Inferior parietal cortex (tissue), 1 donor: ENCODE data around the gene GYS1.

Experiments used
- DNase-seq: peaks from one replicate; pipeline ENCODE4 v3.0.0-alpha.2; 2016; ENCODE audit errors: extremely low spot score

GYS1 gene

DNA sequence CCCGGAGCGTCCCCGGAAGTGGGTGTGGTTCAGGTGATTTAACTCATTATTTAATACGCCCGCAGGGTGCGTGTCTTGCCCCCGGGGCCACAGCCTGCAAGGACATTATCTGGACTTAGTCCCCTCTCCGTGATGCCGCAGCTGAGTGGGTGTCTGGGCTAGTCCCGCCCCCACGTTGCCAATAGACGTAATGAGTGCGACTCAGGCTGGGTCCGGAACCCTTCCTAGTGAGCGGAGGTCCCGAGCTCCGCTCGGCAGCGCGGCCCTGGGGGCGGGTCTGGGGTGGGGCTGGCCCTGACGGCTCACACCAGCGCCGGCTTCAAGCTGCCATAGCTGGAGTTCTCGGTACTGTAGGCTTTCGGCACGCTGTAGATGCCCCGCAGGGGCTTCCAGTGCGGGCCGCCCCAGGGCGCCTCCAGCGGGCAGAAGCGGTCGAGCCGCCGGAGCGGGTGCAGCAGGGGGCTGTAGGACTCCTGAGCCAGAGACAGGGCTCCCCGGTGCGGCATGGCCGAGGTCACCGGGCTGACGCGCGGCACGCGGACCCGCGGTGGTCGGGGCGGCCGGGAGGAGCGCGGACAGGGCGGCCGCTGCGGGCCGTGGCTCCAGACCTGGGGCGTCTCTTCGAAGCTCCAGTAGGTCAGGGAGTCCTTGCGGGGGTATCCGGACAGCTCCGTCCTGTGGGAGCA, 24.7 kb upstream of the GYS1 start:
- DNase-seq: no peak

DNA sequence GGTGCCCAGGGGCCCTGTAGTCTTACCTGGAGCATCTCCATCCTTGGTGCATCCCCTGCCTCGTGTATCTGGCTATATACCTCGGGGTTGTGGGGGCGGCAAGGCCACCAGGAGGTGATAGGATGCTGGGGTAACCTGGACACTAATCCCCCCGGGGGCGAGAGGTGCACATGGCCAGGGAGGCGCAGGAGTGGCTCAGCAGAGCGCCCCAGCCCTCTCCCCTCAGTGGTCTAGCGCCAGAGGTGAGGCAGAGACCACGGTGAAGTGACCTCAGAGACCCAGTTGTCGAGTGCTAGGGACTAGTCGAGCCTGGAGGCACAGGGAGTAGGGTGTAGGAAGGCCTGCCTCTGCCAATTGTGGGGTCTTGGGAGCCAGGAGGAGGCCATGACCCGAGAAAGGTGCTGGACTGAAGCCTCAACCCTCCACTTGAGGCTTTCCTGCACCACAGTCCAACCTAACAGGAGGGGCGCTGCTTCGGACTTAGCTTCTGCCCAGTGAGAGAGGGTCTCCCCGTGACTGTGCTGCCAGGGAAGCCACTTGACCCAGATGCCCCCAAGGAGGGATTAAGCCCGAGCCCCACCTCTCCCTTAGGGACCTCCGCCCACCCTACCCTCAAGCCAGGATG, 24.0 kb upstream of the GYS1 start, which contains the start of gene LHB:
Gene LHB (minus strand): TSS at position 51 of the 625 bp plus-strand sequence. CDS start 10 bp downstream, at position 41.
- no peak for DNase-seq

DNA sequence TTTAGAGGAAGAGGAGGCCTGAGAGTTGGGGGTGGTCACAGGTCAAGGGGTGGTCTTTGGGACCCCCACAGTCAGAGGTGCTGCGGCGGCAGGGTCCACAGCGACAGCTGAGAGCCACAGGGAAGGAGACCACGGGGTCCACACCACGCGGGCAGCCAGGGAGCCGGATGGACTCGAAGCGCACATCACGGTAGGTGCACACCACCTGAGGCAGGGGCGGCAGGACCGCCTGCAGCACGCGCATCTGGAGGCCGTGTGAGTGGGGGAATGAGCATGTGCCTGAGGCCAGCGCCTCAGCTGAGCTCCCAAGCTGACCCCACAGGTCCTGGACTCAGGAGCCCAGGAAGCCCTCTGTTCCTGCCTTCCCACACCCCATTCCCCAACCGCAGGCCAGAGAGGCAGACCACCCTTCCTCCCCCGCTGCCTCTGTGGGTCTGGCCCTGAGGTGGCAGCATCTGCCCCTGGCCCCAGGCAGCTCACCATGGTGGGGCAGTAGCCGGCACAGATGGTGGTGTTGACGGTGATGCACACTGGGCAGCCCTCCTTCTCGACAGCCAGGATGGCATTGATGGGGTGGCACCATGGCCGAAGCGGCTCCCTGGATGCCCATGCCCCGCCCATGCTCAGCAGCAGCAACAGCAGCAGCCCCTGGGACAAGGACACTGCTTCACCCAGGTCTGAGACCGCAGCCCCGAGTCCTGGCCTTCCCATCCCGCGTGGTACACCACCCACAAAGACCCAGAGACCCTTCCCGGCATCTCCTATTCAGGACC, 23.1 kb upstream of the GYS1 start:
- DNase-seq: no peak

DNA sequence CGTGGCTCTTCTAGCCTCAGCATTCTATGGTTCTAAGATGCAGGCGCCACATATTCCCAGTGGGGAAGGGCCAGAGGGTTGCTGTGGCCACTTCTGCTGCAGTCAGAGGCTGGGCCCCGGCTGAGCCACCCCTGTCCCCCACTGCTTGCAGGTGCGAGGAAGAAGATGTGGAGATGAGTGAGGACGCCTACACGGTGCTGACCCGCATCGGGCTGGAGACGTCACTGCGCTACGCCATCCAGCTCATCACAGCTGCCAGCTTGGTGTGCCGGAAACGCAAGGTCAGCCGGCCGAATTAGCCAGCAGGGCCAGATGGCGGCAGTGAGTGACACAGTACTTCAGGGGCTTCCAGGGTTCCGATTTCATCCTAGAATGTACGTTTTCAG, 21.8 kb upstream of the GYS1 start:
- no peak for DNase-seq

DNA sequence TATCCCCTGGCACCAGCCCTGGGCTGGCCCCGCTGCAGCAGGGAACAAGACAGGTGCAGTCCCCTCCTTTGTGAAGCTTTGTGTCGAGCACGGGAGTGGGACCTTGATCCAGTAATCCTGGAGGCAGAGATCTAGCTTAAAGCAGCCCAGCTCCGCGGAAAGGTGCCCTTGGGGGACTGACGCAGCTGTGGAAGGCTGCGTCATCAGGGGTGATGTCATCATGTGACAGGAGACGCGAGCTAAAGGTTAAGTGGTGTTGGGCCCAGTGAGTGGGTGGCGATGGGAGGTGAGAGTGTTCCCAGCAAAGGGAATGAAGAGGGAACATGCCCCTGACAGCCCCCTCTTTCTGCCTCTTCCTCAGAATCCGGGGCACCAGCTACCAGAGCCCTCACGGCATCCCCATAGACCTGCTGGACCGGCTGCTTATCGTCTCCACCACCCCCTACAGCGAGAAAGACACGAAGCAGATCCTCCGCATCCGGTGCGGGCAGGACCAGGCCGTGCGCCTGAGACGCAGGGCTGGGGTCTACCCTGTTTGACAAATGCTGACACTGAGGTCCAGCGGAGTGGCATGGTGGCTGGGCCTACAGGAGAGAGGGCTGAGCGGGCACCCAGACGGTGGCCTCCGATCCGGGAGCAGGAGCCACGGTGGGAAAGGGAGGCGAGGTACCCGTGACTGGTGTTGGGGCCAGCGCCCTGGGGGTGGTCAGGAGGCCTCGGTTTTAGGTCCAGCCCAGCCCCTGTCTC, 21.2 kb upstream of the GYS1 start:
- DNase-seq: no peak

DNA sequence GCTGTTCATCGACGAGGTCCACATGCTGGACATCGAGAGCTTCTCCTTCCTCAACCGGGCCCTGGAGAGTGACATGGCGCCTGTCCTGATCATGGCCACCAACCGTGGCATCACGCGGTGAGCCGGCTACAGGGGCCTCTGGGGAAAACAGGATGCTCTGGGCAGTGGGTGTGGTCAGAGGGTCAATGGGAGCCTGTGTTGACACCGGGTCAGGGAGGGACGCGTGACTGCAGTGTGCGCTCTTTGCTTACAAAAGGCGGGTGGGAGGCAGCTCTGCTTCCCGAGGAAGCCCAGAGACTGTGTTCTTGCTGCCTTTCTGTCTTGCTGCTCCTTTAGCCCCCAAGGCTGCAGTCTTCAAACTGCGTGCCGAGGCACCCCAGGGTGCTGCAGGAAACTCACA, 18.1 kb upstream of the GYS1 start:
- no peak for DNase-seq

DNA sequence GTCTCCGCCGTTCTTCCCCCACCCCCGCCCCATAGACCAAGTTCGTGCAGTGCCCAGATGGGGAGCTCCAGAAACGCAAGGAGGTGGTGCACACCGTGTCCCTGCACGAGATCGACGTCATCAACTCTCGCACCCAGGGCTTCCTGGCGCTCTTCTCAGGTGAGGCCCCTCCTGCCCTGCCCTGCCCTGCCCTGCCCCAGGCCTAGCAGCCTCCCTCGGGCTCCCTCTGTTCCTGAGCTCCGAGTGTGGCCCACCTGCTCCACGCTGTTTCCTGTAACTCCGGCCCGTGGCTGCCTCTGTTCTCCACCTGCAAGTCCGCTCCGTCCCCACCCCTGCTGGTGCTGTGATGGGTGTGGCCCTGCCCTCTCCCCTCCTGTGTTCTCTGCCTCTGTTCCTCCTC, 17.3 kb upstream of the GYS1 start:
- no peak for DNase-seq

DNA sequence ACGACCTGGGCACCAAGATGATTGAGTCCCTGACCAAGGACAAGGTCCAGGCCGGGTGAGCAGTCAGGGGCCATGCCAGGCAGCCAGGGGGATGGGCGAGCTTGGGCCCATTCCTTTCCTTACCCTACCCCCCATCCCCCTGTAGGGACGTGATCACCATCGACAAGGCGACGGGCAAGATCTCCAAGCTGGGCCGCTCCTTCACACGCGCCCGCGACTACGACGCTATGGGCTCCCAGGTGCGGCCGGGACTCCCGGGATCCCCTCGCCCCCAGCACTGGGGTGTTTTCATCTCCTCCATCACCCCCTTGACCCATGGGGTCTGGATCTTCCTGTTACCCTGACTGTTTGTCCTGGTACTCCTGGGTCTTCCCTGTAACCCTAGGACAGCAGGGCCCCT, 16.7 kb upstream of the GYS1 start:
- DNase-seq: no peak

DNA sequence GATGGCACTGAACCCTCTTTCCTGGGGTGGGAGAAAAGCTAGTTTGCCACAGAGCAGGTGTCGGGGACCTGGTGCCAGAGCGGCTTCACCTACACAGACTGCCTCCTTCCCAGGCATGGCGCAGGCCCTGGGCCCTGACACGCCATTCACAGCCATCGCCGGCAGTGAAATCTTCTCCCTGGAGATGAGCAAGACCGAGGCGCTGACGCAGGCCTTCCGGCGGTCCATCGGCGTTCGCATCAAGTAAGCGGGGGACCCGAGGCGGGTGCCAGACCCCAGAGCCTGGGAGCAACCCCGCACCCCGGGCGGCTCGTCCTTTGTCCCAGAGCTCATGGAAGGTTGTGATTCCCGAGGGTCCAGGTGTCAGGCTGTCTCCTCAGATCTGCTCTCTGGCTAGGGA, 13.8 kb upstream of the GYS1 start:
- no peak for DNase-seq

DNA sequence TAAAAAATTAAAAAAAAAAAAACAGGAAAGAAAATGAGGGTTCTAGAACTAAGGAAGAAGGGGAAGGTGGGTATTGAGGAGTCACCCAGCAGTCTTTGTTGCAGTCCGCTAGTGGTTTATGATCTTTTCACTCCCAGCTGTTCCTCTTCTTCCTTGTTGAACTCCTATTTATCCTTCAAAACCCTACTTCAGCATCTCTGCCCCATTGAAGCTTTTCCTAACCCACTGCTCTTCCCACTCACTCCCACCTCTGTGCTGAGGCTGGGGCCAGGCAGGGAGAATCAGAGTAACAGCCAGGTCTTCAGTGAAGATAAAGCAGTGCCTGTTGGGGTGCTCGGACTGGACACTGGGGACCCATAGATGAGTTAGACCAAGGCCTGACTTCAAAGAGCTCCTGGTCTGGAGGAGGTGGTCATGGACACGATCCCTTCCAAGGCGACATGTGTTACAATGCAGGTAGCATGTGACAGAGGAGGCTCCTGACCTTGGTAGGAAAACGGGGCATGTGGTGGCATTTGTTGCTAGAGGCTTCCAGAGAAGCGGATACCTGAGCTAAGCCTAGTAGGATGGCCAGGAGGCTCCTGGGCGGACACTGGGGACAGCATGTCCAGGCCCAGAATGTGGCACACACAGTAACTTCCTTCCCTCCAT, 12.0 kb upstream of the GYS1 start:
- no peak for DNase-seq

DNA sequence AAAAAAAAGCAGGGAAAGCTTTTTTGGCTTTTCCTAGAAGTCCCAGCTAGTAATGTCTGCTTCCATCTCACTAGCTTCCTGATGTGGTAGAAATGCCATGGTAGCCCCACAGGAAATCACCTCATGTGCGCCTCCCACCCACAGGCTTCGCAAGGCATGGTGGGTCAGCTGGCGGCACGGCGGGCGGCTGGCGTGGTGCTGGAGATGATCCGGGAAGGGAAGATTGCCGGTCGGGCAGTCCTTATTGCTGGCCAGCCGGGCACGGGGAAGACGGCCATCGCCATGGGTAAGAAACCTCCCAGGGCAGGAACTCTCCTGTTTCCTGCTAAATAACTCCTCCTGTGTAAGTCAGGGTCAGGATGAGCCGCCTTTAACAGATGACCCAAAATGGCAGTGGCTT, 11.0 kb upstream of the GYS1 start:
- no peak for DNase-seq

DNA sequence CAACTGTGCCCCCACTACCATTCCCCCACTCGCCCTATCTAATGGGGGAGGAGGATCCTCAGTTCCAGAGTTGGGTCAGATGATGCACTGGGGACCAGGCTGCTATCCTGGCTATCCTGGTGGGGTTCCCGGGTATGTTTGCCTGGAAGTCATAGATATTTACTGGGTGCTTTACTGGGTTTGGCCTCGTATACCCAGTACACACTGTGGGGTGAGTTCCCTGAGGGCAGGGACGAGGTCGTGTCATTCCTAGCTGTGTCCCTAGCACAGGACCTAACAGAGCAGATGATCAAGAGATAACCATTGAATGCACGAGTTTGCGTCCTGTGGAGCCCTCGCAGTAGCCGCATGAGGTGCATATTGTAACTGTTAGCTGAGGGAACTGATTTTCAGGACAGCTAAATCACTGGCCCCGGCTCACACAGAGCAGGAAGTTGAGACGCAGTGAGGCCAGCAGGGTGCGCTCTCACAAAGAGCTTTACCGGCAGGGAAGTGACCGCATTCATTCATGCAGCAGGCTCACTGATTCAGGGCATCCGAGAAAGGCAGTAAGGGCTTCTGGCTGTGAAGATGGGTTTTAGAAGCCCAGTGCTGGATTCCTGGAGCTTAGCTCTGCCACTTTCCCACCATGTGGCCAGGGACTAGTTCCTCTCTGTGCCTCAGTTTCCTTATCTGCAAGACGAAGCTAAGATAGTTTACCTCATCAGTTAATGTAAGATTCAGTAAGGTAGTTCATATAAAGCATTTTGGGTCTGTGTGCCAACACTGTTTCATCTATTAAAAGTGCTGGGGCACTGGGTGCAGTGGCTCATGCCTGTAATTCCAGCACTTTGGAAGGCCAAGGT, 6.6 kb upstream of the GYS1 start:
- peak; percentile 30 for DNase-seq

DNA sequence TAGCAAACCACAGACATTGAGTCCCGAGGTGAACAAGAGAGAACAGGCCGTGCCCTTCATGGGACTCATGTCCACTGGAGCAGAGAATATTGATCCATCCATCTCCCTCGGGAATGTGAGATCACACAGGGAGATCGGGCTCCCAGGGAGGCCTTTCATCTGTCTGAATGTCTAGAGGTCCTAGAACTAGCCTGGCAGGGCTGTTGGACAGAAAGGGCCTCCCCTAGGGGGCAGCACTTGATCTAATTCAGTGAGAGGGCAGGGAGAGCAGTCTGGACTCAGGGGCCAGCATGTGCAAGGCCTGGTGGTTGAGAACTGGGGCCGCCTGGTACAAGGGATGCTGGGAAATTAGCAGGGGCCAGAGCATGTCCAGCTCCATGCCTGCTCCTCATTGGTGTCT, 4.9 kb upstream of the GYS1 start:
- no peak for DNase-seq

DNA sequence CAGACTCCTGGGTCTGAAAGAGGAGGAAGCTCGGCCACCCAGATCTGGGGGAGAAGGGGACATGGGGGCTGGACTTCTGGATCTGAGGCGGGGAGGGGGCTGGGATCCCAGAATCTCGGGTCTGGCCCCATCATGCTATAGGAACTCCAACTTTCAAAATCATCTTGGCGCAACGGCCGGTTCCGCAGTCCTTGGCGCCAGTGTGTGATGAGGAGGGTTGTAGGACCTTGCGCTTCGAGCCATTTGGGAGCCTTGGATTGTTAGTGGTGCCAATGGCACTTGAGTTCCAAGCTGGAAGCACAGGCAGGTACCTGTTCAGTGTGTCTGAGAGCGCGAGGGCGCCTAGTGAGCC, 902 bp upstream of the GYS1 start:
- DNase-seq: no peak

DNA sequence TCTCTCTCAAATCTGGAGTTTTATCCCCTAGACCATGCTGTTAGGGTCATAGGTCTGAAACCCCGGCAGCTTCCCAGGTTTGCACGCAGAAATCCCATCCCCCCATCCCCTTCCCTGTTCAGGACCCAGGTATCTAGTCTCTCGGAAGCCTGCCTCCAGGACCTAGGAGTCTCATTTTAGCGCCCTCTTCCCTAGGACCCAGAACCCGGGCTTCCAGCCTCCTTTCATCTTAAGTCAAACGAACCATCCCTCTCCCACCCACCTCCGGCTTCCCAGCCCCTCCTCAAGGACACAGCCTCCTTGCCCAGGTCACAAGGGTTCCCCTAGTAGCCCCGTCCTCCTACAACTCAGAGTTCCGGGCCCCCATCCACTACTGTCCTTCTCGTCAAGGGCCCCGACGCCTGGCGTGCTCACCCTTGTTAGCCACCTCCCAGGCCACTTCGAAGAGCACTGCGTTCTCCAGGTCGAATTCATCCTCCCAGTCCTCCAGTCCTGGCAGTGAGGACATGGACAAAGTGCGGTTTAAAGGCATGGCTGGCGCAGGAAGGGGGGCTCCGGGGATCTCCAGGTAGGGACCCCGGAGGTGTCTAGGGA, 431 bp downstream of the GYS1 start:
- no peak for DNase-seq

DNA sequence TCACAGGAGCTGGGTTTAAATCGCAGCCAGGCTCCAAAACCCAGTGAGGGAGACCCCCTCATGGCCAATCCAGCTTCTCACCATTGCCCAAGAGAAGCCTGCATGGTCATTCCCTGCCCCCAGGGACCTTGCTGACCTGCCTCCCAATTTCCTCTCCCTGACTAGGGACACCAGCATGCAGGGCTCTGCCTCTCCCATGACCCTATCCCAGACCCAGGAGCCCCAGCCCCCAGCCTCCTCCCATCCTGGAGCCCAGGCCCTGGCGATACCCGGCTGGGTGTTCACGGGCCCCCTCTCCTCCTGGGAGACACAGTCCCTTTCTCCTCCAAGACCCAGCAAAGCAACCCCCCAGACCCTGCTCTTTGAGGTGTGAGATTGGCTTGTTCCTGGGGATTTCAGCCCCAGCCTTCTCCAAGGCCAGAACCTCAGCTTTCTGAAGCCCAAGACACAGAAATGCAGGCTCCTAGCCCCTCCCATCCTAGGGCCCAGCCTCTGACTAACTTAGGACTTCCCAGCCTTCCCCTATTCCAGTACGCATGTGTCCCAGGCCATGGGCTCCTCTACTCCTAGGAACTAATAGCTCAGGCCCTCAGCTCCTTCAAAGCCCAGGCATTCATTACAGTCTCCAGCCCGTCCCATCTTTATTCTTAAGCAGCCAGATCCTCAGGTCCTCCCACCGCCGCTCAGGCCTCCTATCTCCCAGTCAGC, 1.1 kb downstream of the GYS1 start:
- DNase-seq: no peak

DNA sequence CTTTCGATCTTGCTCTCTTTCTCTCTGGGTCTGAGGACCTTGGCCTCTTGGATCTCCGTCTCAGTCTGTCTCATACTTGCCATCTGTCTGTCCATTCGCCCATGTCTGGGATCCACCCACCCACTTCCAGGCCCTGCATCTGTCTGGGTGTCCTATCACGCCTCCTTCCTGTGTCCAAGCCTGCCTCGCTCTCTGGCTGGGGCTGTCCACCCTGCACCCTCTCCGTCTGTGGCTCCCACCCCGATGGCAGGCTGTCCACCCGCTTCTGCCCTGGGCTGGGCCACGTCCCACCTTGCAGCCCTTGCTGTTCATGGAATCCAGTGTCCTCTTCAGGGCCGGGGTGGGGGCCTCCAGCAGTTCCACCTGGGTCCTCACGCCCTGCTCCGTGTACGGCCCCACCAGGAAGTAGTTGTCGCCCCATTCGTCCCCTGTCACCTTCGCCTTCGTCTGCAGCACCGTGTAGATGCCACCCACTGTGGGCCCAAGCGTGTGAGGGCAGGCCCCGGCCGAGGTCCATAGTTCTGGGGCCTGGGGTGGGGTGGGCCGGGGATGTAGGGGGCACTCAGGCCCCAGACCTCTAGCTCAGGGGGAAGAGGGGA, 2.0 kb downstream of the GYS1 start:
- DNase-seq: no peak

DNA sequence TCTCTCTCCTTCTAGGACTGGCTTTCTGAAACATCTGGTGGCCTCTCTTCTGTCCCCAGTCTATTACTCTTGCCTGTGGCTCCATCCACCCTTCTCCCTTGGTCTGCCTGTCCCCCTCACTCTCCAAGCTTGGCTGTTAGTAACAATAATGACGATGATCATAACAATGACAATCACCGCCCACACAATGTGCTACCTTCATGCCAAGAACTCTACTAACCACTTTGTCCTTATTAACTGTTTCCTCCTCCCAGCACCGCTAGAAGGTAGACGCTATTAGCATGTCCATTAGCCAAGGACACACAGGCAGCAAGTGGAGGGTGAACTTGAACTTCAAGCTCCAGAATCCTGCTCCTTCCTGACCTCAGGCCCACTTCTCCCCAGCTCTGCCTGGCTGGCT, 2.7 kb downstream of the GYS1 start:
- no peak for DNase-seq

DNA sequence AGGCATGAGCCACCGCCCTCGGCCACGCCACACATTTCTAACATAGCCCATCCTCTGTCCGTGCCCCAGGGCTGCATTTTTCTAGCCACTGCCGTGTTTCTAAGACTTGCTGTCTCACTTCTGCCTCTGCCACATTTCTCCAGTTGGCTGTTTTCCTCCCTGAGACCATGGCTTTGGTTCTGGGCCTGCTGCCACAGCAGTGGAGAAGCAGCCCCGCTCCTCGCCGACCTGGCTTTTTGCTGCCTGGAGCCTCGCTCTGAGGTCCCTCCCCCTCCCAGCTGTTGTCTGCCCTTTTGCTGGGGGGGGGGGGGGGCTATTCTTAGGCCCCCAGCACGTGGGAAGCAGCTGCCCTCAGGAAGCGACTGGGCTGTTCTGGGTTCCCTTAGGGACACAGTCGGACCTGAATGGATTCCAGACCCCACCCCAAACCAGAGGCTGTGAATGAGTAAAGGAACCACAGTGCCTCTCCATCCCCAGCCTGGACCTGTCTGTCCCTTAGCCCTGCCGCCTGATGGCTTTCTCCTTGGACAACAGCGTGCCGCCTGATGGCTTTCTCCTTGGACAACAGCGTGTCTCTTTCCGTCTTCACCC, 3.3 kb downstream of the GYS1 start:
- DNase-seq: no peak
